Ishikawa (cell line): ENCODE data around the gene SPDYC.
A peak's percentile ranks its signal among the peaks of the same experiment; 100 is the strongest.

Source experiments
- CEBPB ChIP-seq: IDR thresholded peaks from 2 replicates; pipeline ENCODE4 v1.6.1; 2012
- CREB1 ChIP-seq: IDR thresholded peaks from 2 replicates; pipeline ENCODE4 v1.6.1; 2012; ENCODE audit warnings: low read depth
- EGR1 ChIP-seq: IDR thresholded peaks from 2 replicates; pipeline ENCODE4 v1.6.1; 2012
- EP300 ChIP-seq: IDR thresholded peaks from 2 replicates; pipeline ENCODE4 v1.6.1; 2012; ENCODE audit warnings: borderline replicate concordance
- FOXM1 ChIP-seq: IDR thresholded peaks from 2 replicates; pipeline ENCODE4 v1.6.1; 2012; ENCODE audit warnings: low read depth, borderline replicate concordance
- MAX ChIP-seq: IDR thresholded peaks from 2 replicates; pipeline ENCODE4 v1.6.1; 2012
- NFIC ChIP-seq: IDR thresholded peaks from 2 replicates; pipeline ENCODE4 v1.6.1; 2012
- RAD21 ChIP-seq: IDR thresholded peaks from 2 replicates; pipeline ENCODE4 v1.6.1; 2012; ENCODE audit warnings: low read depth
- TAF1 ChIP-seq: IDR thresholded peaks from 2 replicates; pipeline ENCODE4 v1.6.1; 2012; ENCODE audit warnings: low read depth, mild to moderate bottlenecking
- TCF12 ChIP-seq: IDR thresholded peaks from 2 replicates; pipeline ENCODE4 v1.6.1; 2012; ENCODE audit warnings: low read depth
- TEAD4 ChIP-seq: IDR thresholded peaks from 2 replicates; pipeline ENCODE4 v1.6.1; 2012
- USF1 ChIP-seq: IDR thresholded peaks from 2 replicates; pipeline ENCODE4 v1.6.1; 2012
- YY1 ChIP-seq: IDR thresholded peaks from 2 replicates; pipeline ENCODE4 v1.6.1; 2012; ENCODE audit warnings: low read depth
- ZBTB7A ChIP-seq: IDR thresholded peaks from 2 replicates; pipeline ENCODE4 v1.6.1; 2012; ENCODE audit warnings: low read depth
- TF ChIP-seq, protein P1 (sequence below): IDR thresholded peaks from 2 replicates; pipeline ENCODE4 v1.6.1; 2012; ENCODE audit warnings: low read depth, mild to moderate bottlenecking

SPDYC gene

GRCh38 chr11:65204646-65205601 is 34.9 kb downstream of the SPDYC start:
- no peak for TF ChIP-seq EGR1
- TF ChIP-seq TCF12: no peak
- peak; percentile 66 for TF ChIP-seq RAD21
- TF ChIP-seq TAF1: no peak
- no peak for TF ChIP-seq MAX
- no peak for TF ChIP-seq USF1

DNA sequence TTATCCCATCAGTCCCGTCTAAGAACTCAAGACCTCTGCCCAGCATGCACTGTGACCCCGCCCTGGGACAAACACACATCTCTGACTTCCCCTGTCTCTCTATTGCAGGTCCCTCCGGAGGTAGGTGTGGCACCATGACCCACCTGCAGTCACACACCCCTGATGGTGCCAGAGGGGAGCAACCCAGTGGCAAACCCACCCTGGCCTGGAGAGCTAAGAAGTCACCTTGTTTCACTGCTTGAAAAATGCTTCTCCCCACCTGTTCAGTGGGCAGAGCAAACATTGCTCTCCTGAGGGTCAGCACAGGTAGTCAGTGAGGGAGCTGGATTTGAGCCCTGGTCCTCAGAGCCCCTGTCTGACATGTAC is 35.6 kb downstream of the SPDYC start:
- TF ChIP-seq CEBPB (no peak), CREB1 (no peak), ZBTB7A (no peak), FOXM1 (no peak), TCF12 (no peak), NFIC (no peak), USF1 (no peak), TAF1 (no peak), EGR1 (no peak), YY1 (no peak), EP300 (no peak), TEAD4 (no peak), MAX (no peak)
- TF ChIP-seq, protein P1, sequence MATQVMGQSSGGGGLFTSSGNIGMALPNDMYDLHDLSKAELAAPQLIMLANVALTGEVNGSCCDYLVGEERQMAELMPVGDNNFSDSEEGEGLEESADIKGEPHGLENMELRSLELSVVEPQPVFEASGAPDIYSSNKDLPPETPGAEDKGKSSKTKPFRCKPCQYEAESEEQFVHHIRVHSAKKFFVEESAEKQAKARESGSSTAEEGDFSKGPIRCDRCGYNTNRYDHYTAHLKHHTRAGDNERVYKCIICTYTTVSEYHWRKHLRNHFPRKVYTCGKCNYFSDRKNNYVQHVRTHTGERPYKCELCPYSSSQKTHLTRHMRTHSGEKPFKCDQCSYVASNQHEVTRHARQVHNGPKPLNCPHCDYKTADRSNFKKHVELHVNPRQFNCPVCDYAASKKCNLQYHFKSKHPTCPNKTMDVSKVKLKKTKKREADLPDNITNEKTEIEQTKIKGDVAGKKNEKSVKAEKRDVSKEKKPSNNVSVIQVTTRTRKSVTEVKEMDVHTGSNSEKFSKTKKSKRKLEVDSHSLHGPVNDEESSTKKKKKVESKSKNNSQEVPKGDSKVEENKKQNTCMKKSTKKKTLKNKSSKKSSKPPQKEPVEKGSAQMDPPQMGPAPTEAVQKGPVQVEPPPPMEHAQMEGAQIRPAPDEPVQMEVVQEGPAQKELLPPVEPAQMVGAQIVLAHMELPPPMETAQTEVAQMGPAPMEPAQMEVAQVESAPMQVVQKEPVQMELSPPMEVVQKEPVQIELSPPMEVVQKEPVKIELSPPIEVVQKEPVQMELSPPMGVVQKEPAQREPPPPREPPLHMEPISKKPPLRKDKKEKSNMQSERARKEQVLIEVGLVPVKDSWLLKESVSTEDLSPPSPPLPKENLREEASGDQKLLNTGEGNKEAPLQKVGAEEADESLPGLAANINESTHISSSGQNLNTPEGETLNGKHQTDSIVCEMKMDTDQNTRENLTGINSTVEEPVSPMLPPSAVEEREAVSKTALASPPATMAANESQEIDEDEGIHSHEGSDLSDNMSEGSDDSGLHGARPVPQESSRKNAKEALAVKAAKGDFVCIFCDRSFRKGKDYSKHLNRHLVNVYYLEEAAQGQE: no peak

DNA sequence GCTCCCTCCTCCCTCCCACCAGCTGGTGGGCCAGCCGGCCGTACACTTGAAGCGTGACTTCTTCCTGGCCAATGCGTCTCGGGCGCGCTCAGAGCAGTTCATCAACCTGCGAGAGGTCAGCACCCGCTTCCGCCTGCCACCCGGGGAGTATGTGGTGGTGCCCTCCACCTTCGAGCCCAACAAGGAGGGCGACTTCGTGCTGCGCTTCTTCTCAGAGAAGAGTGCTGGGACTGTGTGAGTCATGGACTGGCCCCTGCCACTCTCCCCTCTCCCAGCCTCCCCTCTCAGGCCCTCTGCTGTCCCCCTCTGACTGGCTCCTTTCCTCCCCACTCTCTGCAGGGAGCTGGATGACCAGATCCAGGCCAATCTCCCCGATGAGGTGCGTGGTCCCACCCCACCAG is 36.4 kb downstream of the SPDYC start:
- no peak for TF ChIP-seq TEAD4

- TF ChIP-seq CREB1: no peak
- no peak for TF ChIP-seq EP300
- TF ChIP-seq MAX: no peak
- TF ChIP-seq YY1: no peak
- no peak for TF ChIP-seq ZBTB7A
- TF ChIP-seq, protein P1: no peak
- no peak for TF ChIP-seq RAD21
- no peak for TF ChIP-seq EGR1
- no peak for TF ChIP-seq FOXM1
- TF ChIP-seq TCF12: no peak
- TF ChIP-seq CEBPB: no peak
- TF ChIP-seq TAF1: no peak
- TF ChIP-seq USF1: no peak
- TF ChIP-seq NFIC: no peak
- TF ChIP-seq TEAD4: no peak
Measured at GRCh38 chr11:65206901-65207300, 36.9 kb downstream of the SPDYC start.

- TF ChIP-seq YY1 (no peak), TCF12 (no peak), NFIC (no peak), FOXM1 (no peak)
Measured at GRCh38 chr11:65207918-65208784, 38.1 kb downstream of the SPDYC start.
